Stromal cell of bone marrow (primary cell): ENCODE data around the gene GHDC.
"Not testable (repeated sequence)": the region's sequence is repeated elsewhere in the genome, so short reads cannot be mapped to it uniquely, and the experiment has no call there.

Source experiments
- DNase-seq: peaks from one replicate; pipeline ENCODE4 v3.0.0-alpha.2; 2012; ENCODE audit warnings: low read depth

GHDC gene

DNA sequence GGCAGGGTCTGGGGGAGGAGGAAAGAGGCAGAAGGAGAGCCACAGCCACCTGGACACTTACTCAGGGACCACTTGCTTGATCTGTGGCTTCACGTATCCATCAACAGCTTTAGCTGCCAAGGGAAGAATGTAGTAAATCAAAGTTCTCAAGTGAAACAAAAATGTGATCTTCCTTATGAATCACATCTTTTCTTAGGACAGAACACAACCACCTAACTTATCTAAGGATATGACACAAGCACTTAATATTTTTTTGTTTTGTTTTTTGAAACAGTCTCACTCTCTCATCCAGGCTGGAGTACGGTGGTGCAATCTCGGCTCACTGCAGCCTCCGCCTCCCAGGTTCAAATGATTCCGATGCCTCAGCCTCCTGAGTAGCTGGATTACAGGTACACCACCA, 8.4 kb upstream of the GHDC start:
- DNase-seq: no peak

DNA sequence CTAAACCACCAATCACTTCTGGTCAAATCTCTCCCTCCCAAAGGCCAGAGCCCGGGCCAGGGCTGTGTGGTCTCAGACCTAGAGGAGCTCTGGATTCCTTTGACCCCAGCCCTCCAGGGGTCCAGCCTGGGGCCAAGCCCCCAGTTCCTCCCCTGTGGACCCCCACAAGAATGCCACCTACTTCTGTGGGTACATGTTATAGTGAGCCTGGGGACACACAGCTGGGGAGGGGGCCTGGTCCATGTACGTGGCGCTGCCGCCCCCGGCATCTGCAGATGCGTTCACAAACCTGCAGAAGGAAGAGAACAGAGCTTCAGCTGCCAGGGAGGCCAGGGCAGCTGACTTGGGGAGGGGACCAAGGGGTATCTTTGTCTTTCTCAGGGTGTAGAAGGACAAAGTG, 7.9 kb upstream of the GHDC start:
- no peak for DNase-seq

GRCh38 chr17:42201458-42201772, 7.1 kb upstream of the GHDC start:
- DNase-seq: no peak

- DNase-seq: no peak
Measured at GRCh38 chr17:42200706-42201457, 6.6 kb upstream of the GHDC start.

- DNase-seq: no peak
Measured at GRCh38 chr17:42199416-42200011, 5.2 kb upstream of the GHDC start.

- DNase-seq: no peak
Measured at GRCh38 chr17:42198897-42199296, 4.6 kb upstream of the GHDC start.

GRCh38 chr17:42197564-42198156, 3.4 kb upstream of the GHDC start:
- no peak for DNase-seq

DNA sequence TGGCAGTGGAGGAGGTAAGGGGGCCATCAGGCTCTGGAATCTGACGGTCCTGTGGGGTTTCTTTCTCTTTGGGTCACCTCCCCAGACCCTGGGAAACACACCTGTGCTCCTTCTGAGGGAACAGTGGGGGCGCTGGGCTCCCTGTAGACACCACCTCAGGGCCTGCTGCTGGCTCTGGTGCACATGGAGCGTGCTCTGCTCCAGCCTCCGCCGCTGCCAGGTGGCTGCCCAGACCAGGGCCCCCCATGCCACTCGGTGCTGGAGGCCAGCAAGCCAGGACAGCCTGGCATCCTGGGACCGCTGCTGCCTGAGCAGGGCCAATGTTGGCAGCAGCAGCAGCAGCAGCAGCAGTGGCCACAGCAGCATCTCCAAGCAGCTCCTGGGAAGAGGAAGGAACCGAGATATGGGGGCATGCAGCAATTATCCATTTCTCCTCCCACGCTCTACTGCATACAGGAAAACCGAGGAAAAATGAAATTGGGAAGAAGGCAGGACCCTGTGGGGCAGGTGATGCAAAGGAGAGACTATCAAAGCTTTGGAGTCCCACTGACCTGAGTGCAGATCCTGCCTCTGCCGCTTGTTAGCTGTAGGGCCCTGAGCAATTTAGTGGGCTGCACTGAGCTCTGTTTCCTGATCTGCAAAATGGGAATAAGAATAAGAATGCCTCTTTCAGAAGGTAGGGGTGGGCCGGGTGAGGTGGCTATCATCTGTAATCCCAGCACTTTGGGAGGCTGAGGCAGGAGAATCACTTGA, 902 bp downstream of the GHDC start:
- DNase-seq: no peak

DNA sequence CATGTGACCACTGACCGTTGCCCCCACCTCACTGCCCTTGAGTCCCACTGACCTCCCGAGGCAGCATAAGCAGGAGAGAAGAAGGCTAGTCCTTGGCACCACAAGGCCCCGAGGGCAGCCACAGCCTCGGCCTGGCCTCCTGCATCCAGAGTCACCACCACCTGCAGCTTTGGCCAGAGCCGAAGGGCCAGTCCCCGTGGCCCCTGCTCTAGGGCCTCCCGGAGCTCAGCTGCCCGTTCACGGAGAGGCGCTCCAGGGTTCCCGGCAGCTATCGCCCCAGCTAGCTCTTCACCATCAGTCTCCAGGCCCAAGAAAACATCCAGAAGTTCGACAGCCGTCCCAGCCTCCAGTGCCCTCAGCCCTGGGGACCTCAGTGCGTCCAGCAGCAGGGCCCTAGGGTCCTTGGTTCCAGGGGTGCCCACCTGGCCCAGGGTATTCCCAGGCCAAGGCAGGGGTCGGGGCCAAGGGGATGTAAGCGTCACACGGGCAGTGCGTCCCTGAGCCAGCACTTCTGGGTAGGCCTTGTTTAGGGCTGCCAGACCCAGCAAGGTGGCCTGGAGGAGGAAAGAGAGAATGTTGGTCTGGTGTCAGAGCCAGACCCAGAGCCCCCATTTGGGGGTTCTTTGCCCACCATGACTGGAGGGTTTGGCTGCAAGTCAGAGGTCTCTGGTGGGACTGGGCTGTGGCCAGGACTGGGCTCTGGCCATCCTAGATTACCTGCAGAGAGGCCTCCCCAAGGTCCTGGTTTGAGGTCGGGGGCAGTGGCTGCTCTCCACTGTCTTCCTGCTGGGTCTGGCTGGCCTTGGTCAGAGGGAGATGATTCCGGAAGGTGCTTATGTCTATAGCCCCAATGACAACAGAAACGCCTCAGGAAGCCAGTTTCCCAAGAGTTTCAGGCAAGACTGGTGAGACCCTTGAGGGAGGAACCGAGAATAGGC, 1.8 kb downstream of the GHDC start:
- no peak for DNase-seq

GRCh38 chr17:42191275-42191608, 3.1 kb downstream of the GHDC start:
- no peak for DNase-seq

DNA sequence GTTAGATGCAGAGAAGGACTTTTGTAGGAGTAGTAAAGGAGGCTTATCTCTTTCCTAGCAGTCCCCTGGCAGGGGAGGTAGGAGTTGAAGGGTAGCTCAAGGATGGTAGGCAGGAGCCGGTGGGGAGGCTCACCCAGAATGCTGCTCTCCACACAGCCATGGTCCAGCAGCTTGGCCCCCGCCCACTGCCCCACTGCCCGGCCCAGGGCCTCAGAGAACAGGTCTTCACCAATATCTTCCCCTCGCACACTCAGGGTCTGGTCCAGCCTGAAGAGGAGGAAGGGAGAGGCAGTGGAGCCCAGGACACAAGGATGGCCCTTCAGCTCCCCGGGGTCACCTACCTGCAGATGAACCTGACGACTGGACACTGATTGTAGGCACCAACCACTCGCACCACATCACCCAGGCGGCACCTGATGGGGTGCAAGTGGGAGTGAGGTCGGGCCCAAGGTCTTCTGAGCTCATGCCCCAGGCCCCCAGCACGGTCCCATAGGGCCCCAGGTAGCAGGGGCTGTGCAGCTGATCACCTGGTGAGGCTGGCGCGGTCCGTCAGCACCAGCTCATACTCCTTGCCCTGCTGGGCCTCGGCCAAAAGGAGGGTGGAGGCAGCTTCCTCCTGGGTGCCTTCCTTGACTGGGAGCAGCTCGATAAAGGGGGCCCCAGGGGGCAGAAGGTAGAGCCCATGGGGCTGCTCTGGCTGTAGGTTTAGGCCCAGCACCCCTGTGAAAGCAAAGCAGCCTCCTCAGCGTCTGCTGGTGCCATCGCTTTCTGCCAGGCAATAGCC, 3.6 kb downstream of the GHDC start:
- no peak for DNase-seq

DNA sequence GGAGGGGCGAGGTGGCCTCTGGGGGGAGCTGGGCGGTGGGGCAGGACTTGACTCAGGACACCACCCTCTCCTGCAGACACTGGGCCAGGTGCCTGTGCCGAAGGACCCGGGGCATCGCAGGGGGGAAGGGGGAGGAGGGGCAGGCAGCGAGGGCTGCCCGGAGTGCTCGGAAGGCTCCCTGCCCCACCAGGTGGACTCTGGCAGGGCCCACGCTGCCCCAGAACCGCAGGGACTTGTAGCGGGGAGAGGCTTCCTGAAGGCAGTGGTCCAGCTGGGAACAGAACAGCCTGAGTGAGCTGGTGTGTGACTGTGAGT, 4.7 kb downstream of the GHDC start:
- no peak for DNase-seq

- DNase-seq: no peak
Measured at GRCh38 chr17:42188749-42189650, 5.3 kb downstream of the GHDC start.

GRCh38 chr17:42187833-42188232, 6.5 kb downstream of the GHDC start:
- DNase-seq: no peak

DNA sequence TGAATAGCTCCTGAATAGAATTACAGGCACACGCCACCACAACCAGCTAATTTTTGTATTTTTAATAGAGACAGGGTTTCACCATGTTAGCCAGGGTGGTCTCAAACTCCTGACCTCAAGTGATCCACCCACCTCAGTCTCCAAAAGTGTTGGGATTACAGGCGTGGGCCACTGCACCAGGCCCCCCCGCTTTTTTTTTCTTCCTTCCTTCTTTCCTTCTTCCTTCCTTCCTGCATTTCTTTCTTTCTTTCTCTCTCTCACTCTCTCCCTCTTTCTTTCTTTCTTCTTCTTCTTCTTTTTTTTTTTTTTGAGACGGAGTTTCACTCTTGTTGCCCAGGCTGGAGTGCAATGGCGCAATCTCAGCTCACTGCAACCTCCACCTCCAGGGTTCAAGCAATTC, 8.1 kb downstream of the GHDC start:
- DNase-seq: not testable (repeated sequence)

DNA sequence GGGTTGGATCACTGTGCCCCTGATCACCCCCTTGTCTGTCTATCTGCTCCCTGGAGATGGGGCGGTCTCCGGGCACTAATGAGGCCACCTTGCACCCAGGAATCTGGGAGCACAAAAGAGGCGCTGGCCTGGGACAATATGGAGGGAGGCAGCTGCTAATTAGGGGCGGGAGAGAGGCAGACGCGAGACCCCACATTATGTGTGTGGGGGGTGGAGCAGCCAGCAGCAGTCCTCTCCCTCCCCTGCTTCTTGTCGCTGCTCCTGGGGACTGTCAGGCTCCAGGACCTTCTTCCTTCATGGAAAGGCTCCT, 8.7 kb downstream of the GHDC start:
- DNase-seq: no peak

DNA sequence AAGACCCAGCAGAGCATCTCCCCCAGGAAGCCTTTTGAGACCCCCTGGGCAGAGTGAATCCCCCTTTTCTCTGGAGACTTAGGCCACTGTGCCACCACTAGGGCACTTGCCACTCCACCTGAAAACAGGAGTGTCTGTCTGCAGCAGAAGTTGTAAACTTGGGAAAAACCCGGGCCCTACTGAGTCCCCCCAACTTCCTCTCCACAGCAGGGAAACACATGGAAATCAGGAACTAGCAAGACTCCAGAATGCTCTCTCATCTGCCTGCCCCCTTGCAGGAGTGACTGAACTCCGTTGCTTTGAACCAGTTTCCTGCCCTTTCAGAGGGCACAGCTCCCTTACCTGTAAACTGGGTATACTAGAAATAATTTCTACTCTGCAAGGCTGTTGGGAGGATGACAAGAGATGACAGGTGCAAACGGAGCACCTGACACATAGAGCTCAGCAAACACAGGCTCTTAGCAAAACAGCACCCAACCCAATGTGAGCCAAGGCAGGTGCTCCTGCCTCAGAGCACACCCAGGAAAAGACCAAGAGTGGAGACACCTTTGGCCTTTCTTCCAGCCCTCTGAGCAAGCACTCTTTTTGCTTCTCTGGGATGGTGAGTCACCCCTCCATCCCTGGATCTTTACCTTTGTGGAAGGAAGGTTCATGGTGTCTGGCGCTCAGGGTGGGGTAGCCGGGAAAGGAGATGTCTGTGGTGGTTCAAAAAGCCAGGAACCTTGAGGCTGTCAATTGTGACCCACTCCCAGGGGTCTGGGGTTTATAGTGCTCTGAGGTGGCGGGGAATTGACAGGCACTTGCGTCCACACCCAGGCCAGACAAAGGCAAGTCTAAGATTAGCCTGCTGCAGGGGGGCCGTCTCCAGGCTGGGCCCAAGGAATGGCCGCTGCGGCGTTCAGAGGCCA, 9.3 kb downstream of the GHDC start, which contains the start of gene HCRT:
Gene HCRT (minus strand): TSS at position 740 of the 908 bp plus-strand sequence. CDS start 87 bp downstream, at position 653.
- DNase-seq: no peak

DNA sequence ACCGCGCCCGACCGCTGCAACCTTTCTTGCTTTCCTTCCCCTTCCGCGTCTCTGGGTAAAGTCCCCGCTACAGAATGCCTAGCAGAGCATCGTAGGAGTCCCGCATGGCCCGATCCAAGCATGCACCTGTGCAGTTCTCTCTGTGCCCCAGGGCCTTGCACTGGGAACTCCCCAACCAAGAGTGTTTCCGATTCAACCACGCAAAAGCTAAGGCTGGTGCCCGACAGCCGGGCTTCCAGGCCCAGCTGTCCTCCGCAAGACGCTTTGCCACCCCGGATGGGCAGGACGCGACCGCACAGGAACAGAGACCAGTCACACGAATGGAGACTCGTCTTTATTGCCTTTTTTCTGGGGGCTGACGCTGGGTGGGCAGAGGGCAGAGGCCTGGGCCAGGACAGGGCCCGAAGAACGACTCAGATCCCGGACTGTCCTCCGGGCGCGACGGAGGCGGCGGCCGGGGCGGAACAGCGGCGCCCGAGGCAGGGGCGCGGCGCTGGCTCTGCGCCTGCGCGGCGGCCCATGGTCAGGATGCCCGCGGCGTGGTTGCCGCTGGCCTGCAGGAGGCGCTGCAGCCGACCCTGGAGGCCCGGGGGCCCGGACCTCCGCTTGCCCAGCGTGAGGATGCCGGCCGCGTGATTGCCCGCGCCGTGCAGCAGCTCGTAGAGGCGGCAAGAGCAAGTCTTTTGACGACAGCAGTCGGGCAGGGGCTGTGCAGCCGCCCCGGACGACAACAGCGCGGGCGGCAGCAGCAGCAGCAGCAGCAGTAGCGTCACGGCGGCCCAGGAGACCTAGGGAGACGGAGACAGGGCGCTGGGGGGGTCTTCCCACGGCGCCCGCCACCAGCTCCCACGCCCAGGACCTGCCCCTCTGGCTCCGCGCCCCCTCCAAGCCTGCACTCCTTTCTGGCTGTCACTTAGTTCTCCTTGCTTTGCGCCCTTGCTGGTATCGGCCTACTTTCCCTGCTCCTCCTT, 10.3 kb downstream of the GHDC start:
- peak; percentile 44 for DNase-seq
